Heart left ventricle (tissue), 16 donors: ENCODE measurements around the gene TAB2. TPM values are rescaled to one million over a fixed set of nuclear protein-coding genes. Genes with fewer than 3 reads are reported as not detected.

Experiments used
- ATAC-seq, 4 donors: fragments of 200-7000 bp; cut with Tn5 transposase; one replicate each; pipeline ENCODE4 v1.9.1; 2020 to 2022; ENCODE audit warnings: moderate library complexity in 4 of 4, mild to moderate bottlenecking in 3 of 4, moderate number of reproducible peaks in 1 of 4
- DNase-seq, 5 donors: peaks; one replicate each; pipeline ENCODE4 v3.0.0-alpha.2; 2020
- H3K27ac ChIP-seq, 12 donors: fragments of 200-600 bp; sonication (generic) in 4 of 12; one replicate each; pipeline versions ENCODE4 v1.5.0 to v1.8.0; 2016 to 2022; ENCODE audit warnings: mild to moderate bottlenecking in 2 of 12
- H3K27me3 ChIP-seq, 9 donors: fragments of 200-600 bp; sonication (generic) in 2 of 9; one replicate each; pipeline versions ENCODE4 v1.5.1 to v1.8.0; 2016 to 2022; ENCODE audit warnings: mild to moderate bottlenecking in 3 of 9
- H3K36me3 ChIP-seq, 9 donors: fragments of 200-600 bp; sonication (generic) in 2 of 9; one replicate each; pipeline versions ENCODE4 v1.5.0 to v1.8.0; 2018 to 2022; ENCODE audit warnings: mild to moderate bottlenecking in 2 of 9
- H3K4me1 ChIP-seq, 12 donors: fragments of 200-600 bp; sonication (generic) in 4 of 12; one replicate each; pipeline versions ENCODE4 v1.5.0 to v1.8.0; 2016 to 2022; ENCODE audit warnings: mild to moderate bottlenecking in 3 of 12
- H3K4me3 ChIP-seq, 12 donors: fragments of 200-600 bp; sonication (generic) in 4 of 12; one replicate each; pipeline versions ENCODE4 v1.5.0 to v1.8.0; 2017 to 2022; ENCODE audit warnings: mild to moderate bottlenecking in 9 of 12, moderate library complexity in 4 of 12
- H3K9me3 ChIP-seq, 12 donors: fragments of 200-600 bp; sonication (generic) in 4 of 12; one replicate each; pipeline versions ENCODE4 v1.5.0 to v1.8.0; 2016 to 2022; ENCODE audit warnings: mild to moderate bottlenecking in 1 of 12
- POLR2A ChIP-seq, 2 donors: fragments of 450-650 bp; IDR thresholded peaks; one replicate each; pipeline ENCODE4 v1.6.1; 2017; ENCODE audit warnings: antibody characterized with exemption in 2 of 2, mild to moderate bottlenecking in 2 of 2, moderate library complexity in 2 of 2
- WGBS, 4 donors: extraction: QIAGEN DNeasy Blood & Tissue Kit in 2 of 4; methylation state at CpG; one replicate each; pipeline versions ENCODE4 v1.1.5 to v1.1.7; 2013 to 2018; 5-methylcytosine and 5-hydroxymethylcytosine counted together
- intact Hi-C, 10 donors: fragments of 100-400 bp; cut with DNase I; formaldehyde crosslinking; loops; one replicate each; pipeline versions ENCODE4 v1.11.1 to v1.14.2; 2022
- polyA plus RNA-seq, 2 donors: library from polyadenylated mRNA; stranded (reverse); fragments of 200-250 nt; gene quantifications; one replicate each; pipeline ENCODE4 v1.2.3, GENCODE V29; 2013
- total RNA-seq, 9 donors: library from RNA; depleted of rRNA in 2 of 9; stranded (reverse); fragments of >200 nt in 2 of 9; fragmentation: NEBNext Ultra II Directional in 3 of 9; extraction: Animal tissue kit (Norgen Biotek cat#: 25700) in 3 of 9; gene quantifications; one replicate each; pipeline versions ENCODE4 v1.1.0 to v1.2.4, GENCODE V29; 2016 to 2023
- TF ChIP-seq, protein P1 (sequence below), 12 donors: fragments of 200-600 bp; sonication (generic) in 4 of 12; IDR thresholded peaks; one replicate each; pipeline versions ENCODE4 v1.5.0 to v1.8.0; 2018 to 2022; ENCODE audit warnings: antibody characterized with exemption in 12 of 12, mild to moderate bottlenecking in 5 of 12
- donor health status: ischemic (EF 13 %, LVEDD 7.1; RV severe dilation, severe dysfunction).
- donor health status: healthy with polysubstance abuse.
- donor health status: DM: no; HTN: yes; CAD: no.
- donor health status: DM: no; HTN: no; CAD: no.
- donor health status: ischemic (EF 25% LVEDD 6.9; RV normal size, moderate dysfunction).
- donor health status: ischemic (EF 25% LVEDD 5.7; RV mildly dilated, moderate dysfunction).
- donor health status: healthy.
- donor health status: DM: yes; HTN: yes; CAD: no.
- donor health status: ischemic (EF 35%, LVEDD 5.7; RV mildly dilated, moderate dysfunction).
- donor health status: nonischemic (EF 11% LVEDD 7.7; RV severe dilation, severe dysfunction).
- donor health status: DM: yes; HTN: yes; CAD: no.
- donor health status: PGD.
- donor health status: ischemic (EF 29% LVEDD 5.4; RV normal size, mild dysfunction).
- donor health status: nonischemic (EF 23%, LVEDD 6.1; RV moderate dilation, normal function).

Gene TAB2
- total and polyA plus RNA-seq, 11 donors: 19.1 to 95.5 (median 53.7) TPM

DNA sequence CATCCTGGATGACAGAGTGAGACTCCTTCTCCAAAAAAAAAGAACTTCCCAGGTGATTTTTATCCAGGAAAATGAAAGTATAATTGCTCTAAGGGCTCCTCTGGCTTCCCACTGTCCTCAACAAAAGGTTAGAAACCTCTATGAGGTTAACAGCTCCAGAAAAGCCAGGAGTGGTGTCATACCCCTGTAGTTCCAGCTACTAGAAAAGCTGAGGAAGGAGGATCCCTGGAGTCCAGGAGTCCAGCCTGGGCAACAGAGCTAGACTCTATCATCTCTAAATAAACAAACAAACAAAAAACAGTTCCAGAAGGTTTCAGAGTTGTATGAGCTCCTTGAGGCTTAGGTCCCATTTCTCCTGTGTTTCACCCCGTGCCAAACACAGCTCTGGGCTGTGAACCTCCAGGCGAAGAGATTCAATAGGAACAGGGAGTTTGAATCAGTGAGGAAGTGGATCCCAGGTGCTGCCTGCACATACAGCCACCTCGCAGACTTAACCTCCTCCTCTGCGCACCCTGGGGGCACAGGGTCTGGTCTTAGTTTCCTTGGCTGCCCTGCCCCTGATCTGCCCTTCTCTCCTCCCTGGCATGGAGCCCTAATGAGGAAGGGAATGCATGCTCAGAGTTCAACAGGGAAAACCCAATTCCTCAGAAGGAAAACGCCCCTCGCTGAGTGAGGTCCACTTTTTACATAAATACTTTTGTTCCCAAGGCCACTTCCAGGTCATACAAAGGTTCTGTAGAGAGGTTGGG lies 136.3 kb downstream of the TAB2 start:
- Histone ChIP-seq H3K27ac (peak overlapping the region; percentile 12 to 91 (median 80)), H3K9me3 (no peaks in the 10 kb centered on the region), H3K4me3 (peak overlapping the region in 2 of 12 donors; percentile 6 to 21), H3K36me3 (peaks cover 0 to 13% (median 0%) of the 10 kb centered on the region in 9 donors), H3K27me3 (peaks cover 0 to 35% (median 7%) of the 10 kb centered on the region in 9 donors), H3K4me1 (peaks cover 4 to 65% (median 50%) of the 10 kb centered on the region in 12 donors)
- intact Hi-C loops: loop anchor here in 5 of 10 donors (2.0 to 10.0 kb wide), 3 partner anchors 31 to 64 kb away; partner anchors contain the start of gene ZC3H12D (in 1 of the 5)
- no peak for TF ChIP-seq POLR2A (IDR thresholded peaks at IDR 0.05)
- TF ChIP-seq, protein P1, sequence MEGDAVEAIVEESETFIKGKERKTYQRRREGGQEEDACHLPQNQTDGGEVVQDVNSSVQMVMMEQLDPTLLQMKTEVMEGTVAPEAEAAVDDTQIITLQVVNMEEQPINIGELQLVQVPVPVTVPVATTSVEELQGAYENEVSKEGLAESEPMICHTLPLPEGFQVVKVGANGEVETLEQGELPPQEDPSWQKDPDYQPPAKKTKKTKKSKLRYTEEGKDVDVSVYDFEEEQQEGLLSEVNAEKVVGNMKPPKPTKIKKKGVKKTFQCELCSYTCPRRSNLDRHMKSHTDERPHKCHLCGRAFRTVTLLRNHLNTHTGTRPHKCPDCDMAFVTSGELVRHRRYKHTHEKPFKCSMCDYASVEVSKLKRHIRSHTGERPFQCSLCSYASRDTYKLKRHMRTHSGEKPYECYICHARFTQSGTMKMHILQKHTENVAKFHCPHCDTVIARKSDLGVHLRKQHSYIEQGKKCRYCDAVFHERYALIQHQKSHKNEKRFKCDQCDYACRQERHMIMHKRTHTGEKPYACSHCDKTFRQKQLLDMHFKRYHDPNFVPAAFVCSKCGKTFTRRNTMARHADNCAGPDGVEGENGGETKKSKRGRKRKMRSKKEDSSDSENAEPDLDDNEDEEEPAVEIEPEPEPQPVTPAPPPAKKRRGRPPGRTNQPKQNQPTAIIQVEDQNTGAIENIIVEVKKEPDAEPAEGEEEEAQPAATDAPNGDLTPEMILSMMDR (IDR thresholded peaks at IDR 0.05): no peak
- ATAC-seq (no peak), DNase-seq (no peak)
- WGBS, 4 donors: 52 to 63% (median 55%) methylated on average over 6 of the region's 6 CpGs

DNA sequence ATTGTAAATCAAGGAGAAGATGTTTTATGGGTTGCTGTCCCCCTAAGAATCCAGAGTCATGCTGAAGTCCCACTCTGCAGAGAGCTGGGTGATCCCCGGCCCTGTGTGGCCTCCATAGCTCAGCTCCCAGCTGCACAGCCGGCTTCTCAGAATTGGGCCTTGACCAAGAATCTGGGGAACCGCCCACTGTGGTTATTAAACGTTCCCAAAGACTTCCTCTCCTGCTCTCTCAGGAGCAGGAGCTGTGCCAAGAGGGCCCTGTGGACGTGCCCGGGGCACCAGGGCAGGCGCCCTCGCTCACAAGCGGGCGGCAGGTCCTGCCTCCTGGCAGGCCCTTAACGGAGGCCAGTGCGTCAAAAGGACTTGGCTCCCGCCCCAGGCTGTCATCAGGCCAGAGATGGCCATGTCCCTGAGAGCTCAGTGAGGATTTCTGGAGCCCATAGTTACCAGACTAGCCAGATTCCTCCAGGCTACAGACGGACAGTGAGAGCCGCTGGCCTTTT lies 136.9 kb downstream of the TAB2 start:
- Histone ChIP-seq H3K4me3 (peak overlapping the region in 4 of 12 donors; percentile 6 to 29 (median 18)), H3K27ac (peak overlapping the region; percentile 51 to 91 (median 80)), H3K9me3 (no peaks in the 10 kb centered on the region), H3K4me1 (peaks cover 4 to 65% (median 50%) of the 10 kb centered on the region in 12 donors), H3K27me3 (peaks cover 0 to 31% (median 7%) of the 10 kb centered on the region in 9 donors), H3K36me3 (peaks cover 0 to 17% (median 0%) of the 10 kb centered on the region in 9 donors)
- intact Hi-C loops: loop anchor here in 5 of 10 donors (2.0 to 10.0 kb wide), 3 partner anchors 30 to 63 kb away; partner anchors contain the start of gene ZC3H12D (in 1 of the 5)
- ATAC-seq (peak; percentile 90 to 96 (median 93)), DNase-seq (peak; percentile 96 to 99 (median 97))
- TF ChIP-seq POLR2A (IDR thresholded peaks at IDR 0.05): peak in 1 of 2 donors; percentile 27
- TF ChIP-seq, protein P1 (IDR thresholded peaks at IDR 0.05): no peak
- WGBS, 4 donors: 2 to 8% (median 4%) methylated on average over 11 to 15 of the region's 15 CpGs

DNA sequence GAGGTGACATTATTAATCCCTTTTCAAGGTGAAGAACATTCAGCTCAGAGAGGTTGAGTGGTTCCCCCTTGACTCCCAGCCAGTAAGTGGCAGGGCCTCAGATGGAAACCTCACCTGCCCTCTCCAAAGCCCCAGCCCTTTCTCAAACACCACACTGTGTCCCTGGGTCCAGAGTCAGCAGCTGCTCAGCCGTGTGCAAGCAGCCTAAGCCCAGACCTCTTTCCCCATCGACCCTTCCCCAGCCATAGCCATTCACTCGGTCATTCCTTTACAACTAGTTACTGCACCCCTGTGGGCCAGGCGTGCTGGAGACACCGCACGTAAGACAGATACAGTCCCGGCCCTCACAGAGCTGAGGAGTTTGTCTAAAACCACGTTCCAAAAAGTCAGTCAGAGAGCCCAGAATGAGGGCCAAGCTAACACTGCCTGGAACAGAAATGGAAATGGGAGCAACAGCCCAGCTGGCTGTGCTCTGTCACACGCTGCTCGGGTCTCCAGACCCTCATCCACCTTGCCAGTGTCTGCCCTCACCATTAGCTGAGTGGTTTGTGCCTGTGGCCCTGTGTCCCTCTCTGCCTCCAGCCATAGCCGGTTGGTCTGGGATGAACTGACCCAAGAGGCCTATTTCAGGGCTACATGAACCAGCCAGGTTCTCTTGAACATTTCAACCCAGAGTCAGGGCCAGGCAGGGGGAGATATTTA lies 137.7 kb downstream of the TAB2 start:
- Histone ChIP-seq H3K4me1 (peaks cover 4 to 63% (median 50%) of the 10 kb centered on the region in 12 donors), H3K36me3 (peaks cover 0 to 25% (median 0%) of the 10 kb centered on the region in 9 donors), H3K27me3 (peaks cover 0 to 33% (median 5%) of the 10 kb centered on the region in 9 donors), H3K27ac (peak overlapping the region; percentile 51 to 91 (median 80)), H3K4me3 (peak overlapping the region in 1 of 12 donors; percentile 29), H3K9me3 (no peaks in the 10 kb centered on the region)
- TF ChIP-seq, protein P1 (IDR thresholded peaks at IDR 0.05): no peak
- no peak for TF ChIP-seq POLR2A (IDR thresholded peaks at IDR 0.05)
- ATAC-seq: peak; percentile 21 to 27 (median 22)
- DNase-seq: peak in 1 of 5 donors; percentile 45
- intact Hi-C loops: loop anchor here in 5 of 10 donors (2.0 to 10.0 kb wide), 3 partner anchors 30 to 62 kb away; partner anchors contain the start of gene ZC3H12D (in 1 of the 5)
- 54 to 63% (median 59%) methylated on average over 11 of the region's 11 CpGs for WGBS, 4 donors
